Measurements from ENCODE around the gene MYBPH. TPM values are rescaled to one million over a fixed set of nuclear protein-coding genes. Genes with fewer than 3 reads are reported as not detected.

Gene MYBPH
- total and polyA plus RNA-seq, 10 of the 15 experiments (the other 5 are each of a cell fraction or from before 2014, with no cell fraction given): 0.06 to 0.10 TPM; not detected in 8

GRCh38 chr1:203167026-203167912 lies 8.4 kb downstream of the MYBPH start:
- H3K4me1 ChIP-seq (ENCODE audit: control insufficient read depth, insufficient read depth, low read length): no peaks in the 10 kb centered on the region
- DNase-seq (ENCODE audit: low read depth, low spot score) (no peak), FAIRE-seq (no peak), ATAC-seq (peak; percentile 23; the same call in 2 of the 3 replicates)
- no peaks in the 10 kb centered on the region for H4K20me1 ChIP-seq (ENCODE audit: control insufficient read depth, insufficient read depth)
- ChIA-PET POLR2A (interaction anchor here (0.9 kb wide), 1 partner anchor 49 kb away, joined by 4 read pairs; no protein-coding TSS in a partner anchor), RAD21 (ENCODE audit: unreplicated experiment) (interaction anchor here (1.0 to 4.6 kb wide), 10 partner anchors 9 to 128 kb away, joined by 3 to 61 read pairs (median 6); no protein-coding TSS in a partner anchor), SMC1A (ENCODE audit: uncharacterized antibody, unreplicated experiment) (interaction anchor here (0.9 to 2.8 kb wide), 7 partner anchors 21 to 126 kb away, joined by 3 to 35 read pairs (median 3); no protein-coding TSS in a partner anchor), CTCF (interaction anchor here (0.9 to 8.0 kb wide), 17 partner anchors 11 to 128 kb away, joined by 3 to 114 read pairs (median 4); no protein-coding TSS in a partner anchor)
- intact Hi-C loops (cut with micrococcal nuclease; ENCODE audit: unreplicated experiment) (no loop called here), in situ Hi-C loops (cut with MboI) (no loop called here)
- H3K4me2 ChIP-seq (ENCODE audit: control insufficient read depth, insufficient read depth): no peak overlapping the region
- BruUV-seq (replicated peaks): no TSS peak
- H3K27me3 ChIP-seq (replicated peaks in 1 of 2; ENCODE audit: control insufficient read depth in 2 of 2, insufficient read depth in 2 of 2, low read length in 1 of 2): peaks cover 0 to 2% of the 10 kb centered on the region in 2 experiments; a peak in 3 of 4 replicates
- no peak overlapping the region for H3K9ac ChIP-seq (ENCODE audit: control insufficient read depth, insufficient read depth, low read length)
- no peaks in the 10 kb centered on the region for H3K9me3 ChIP-seq (replicated peaks; ENCODE audit: control insufficient read depth, insufficient read depth, low read length)
- TF ChIP-seq BHLHE40 (IDR thresholded peaks at IDR 0.05; ENCODE audit: borderline replicate concordance in 1 of 2, low read depth in 2 of 2, low read length in 1 of 2) (peak in 1 of 2 experiments; percentile 77; a peak in 2 of 4 replicates), HDAC2 (IDR thresholded peaks at IDR 0.05) (no peak)
- WGBS (ENCODE audit: insufficient coverage, insufficient replicate concordance, low lambda C conversion rate, missing lambda C conversion rate): 43% methylated on average over 17 of the region's 23 CpGs
- no peak overlapping the region for H2AFZ ChIP-seq (ENCODE audit: control insufficient read depth, low read depth, low read length)
- no peak overlapping the region for H3K27ac ChIP-seq (ENCODE audit: control insufficient read depth, insufficient read depth)
- H3K79me2 ChIP-seq (ENCODE audit: control insufficient read depth, insufficient read depth, low read length): no peaks in the 10 kb centered on the region
- no peak overlapping the region for H3K4me3 ChIP-seq
- H3K36me3 ChIP-seq (ENCODE audit: control insufficient read depth in 2 of 2, insufficient read depth in 2 of 2, low read length in 1 of 2): no peaks in the 10 kb centered on the region
